Astrocyte of the cerebellum (primary cell): ENCODE measurements around the gene GOT1.

Source experiments
- DNase-seq: peaks from one replicate; pipeline ENCODE4 v3.0.0-alpha.2; 2011; ENCODE audit warnings: low read depth
- H3K4me3 ChIP-seq: 2 replicates; pipeline ENCODE4 v1.5.1; 2011; ENCODE audit warnings: mild to moderate bottlenecking, low read depth, low read length, moderate library complexity
- in situ Hi-C: cut with HindIII; loops from 2 replicates; pipeline ENCODE4 v1.10.0; 2017; ENCODE audit warnings: low sequenced_read_pairs
- TF ChIP-seq, protein P1 (sequence below): IDR thresholded peaks from 2 replicates; pipeline ENCODE4 v1.5.1; 2012; ENCODE audit warnings: low read length, low read depth, moderate library complexity, mild to moderate bottlenecking; ENCODE audit errors: missing control alignments

Gene GOT1

GRCh38 chr10:99395750-99396445, 34.5 kb downstream of the GOT1 start:
- no peak overlapping the region for H3K4me3 ChIP-seq
- TF ChIP-seq, protein P1, sequence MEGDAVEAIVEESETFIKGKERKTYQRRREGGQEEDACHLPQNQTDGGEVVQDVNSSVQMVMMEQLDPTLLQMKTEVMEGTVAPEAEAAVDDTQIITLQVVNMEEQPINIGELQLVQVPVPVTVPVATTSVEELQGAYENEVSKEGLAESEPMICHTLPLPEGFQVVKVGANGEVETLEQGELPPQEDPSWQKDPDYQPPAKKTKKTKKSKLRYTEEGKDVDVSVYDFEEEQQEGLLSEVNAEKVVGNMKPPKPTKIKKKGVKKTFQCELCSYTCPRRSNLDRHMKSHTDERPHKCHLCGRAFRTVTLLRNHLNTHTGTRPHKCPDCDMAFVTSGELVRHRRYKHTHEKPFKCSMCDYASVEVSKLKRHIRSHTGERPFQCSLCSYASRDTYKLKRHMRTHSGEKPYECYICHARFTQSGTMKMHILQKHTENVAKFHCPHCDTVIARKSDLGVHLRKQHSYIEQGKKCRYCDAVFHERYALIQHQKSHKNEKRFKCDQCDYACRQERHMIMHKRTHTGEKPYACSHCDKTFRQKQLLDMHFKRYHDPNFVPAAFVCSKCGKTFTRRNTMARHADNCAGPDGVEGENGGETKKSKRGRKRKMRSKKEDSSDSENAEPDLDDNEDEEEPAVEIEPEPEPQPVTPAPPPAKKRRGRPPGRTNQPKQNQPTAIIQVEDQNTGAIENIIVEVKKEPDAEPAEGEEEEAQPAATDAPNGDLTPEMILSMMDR = no peak
- in situ Hi-C loops = no loop called here
- peak; percentile 56 for DNase-seq

- DNase-seq = no peak
- TF ChIP-seq, protein P1 = no peak
These were observed 35.5 kb downstream of the GOT1 start for GRCh38 chr10:99394761-99395386.

GRCh38 chr10:99394256-99394655, 36.2 kb downstream of the GOT1 start:
- DNase-seq = no peak
- H3K4me3 ChIP-seq = no peak overlapping the region
- in situ Hi-C loops = no loop called here
- TF ChIP-seq, protein P1 = no peak

More at GRCh38 chr10:99394761-99395386, 35.5 kb downstream of the GOT1 start:
- in situ Hi-C loops = no loop called here
- H3K4me3 ChIP-seq = no peak overlapping the region

- in situ Hi-C loops = no loop called here
- TF ChIP-seq, protein P1 = no peak
- H3K4me3 ChIP-seq = no peak overlapping the region
- DNase-seq = no peak
These were observed 36.7 kb downstream of the GOT1 start for GRCh38 chr10:99393683-99394082.

GRCh38 chr10:99393036-99393435, 37.4 kb downstream of the GOT1 start:
- TF ChIP-seq, protein P1 = no peak
- no peak for DNase-seq
- in situ Hi-C loops = no loop called here
- H3K4me3 ChIP-seq = no peak overlapping the region

DNA sequence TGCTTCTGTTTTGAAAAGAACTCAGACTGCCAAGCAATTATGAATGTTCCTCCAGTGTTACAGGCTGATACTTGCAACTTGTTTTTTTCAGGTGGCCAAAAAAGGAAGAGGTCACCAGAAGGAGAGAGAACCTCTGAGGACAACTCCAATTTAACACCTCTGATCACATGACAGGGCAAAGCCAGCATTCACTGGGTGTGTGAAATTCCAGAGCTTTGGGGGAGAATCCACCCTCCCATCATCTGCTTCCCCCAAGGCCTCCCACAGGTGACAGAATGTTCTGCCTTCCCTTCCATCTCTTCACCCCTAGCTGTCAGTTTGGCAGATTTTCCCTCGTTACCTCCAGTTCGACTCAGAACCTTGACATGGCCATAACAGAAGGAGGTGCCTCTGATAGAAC, 39.1 kb downstream of the GOT1 start:
- TF ChIP-seq, protein P1 = no peak
- no peak for DNase-seq
- in situ Hi-C loops = no loop called here
- H3K4me3 ChIP-seq = no peak overlapping the region
